Naive thymus-derived CD4-positive, alpha-beta T cell (primary cell): ENCODE results near the gene LDLRAD4. TPM values are rescaled to one million over a fixed set of nuclear protein-coding genes. Genes with fewer than 3 reads are reported as not detected.

ENCODE experiments used
- ATAC-seq: fragments of 150-1000 bp; cut with Tn5 transposase; 2 replicates; pipeline ENCODE4 v1.10.0; 2021; ENCODE audit warnings: mild to moderate bottlenecking, moderate library complexity
- CTCF ChIA-PET: fragments of 350-600 bp; sonication (Branson Sonifier 250); formaldehyde crosslinking; loops from one replicate; lab custom pipeline; 2021; ENCODE audit warnings: antibody characterized with exemption; lab: Charles Lee
- POLR2A ChIA-PET: fragments of 350-600 bp; sonication (Branson Sonifier 250); formaldehyde crosslinking; loops from one replicate; lab custom pipeline; 2021; ENCODE audit warnings: antibody characterized with exemption, inconsistent platforms; lab: Charles Lee
- DNase-seq, 9 donors: peaks; one replicate each; pipeline versions ENCODE4 v3.0.0 to v3.0.0-alpha.2; 2020 to 2022; ENCODE audit warnings: mixed read lengths in 1 of 9
- H3K27ac ChIP-seq: one replicate; pipeline ENCODE4 v1.7.0; 2013; ENCODE audit warnings: mild to moderate bottlenecking, low read depth, low read length, moderate library complexity
- H3K27me3 ChIP-seq, 2 donors: one replicate each; pipeline ENCODE4 v1.7.0; 2013; ENCODE audit warnings: low read length in 2 of 2, mild to moderate bottlenecking in 2 of 2, moderate library complexity in 2 of 2; ENCODE audit not compliant: control insufficient read depth in 2 of 2, insufficient read depth in 2 of 2
- H3K36me3 ChIP-seq, 3 experiments: 1 replicate in 2 of 3; 2 replicates in 1 of 3; pipeline ENCODE4 v1.7.0; 2013; ENCODE audit warnings: low read length in 3 of 3, mild to moderate bottlenecking in 3 of 3, moderate library complexity in 1 of 3; ENCODE audit not compliant: insufficient read depth in 3 of 3, control insufficient read depth in 2 of 3
- H3K4me1 ChIP-seq, 2 donors: one replicate each; pipeline ENCODE4 v1.7.0; 2013; ENCODE audit warnings: low read length in 2 of 2, mild to moderate bottlenecking in 2 of 2, moderate library complexity in 1 of 2; ENCODE audit not compliant: control insufficient read depth in 2 of 2, insufficient read depth in 2 of 2
- H3K4me3 ChIP-seq: 2 replicates; pipeline ENCODE4 v1.7.0; 2013; ENCODE audit warnings: mild to moderate bottlenecking, low read length
- H3K9me3 ChIP-seq, 3 experiments: 1 replicate in 2 of 3; 2 replicates in 1 of 3; pipeline ENCODE4 v1.7.0; 2013; ENCODE audit warnings: low read length in 3 of 3; ENCODE audit not compliant: control insufficient read depth in 2 of 3
- H3K27ac Mint-ChIP-seq, 9 donors: one replicate each; pipeline ENCODE4 v1.8.0; 2020 to 2022; ENCODE audit warnings: mixed read lengths in 9 of 9, mild to moderate bottlenecking in 8 of 9, moderate library complexity in 5 of 9, inconsistent platforms in 2 of 9
- H3K27me3 Mint-ChIP-seq, 5 donors: one replicate each; pipeline ENCODE4 v1.8.0; 2021 to 2022; ENCODE audit warnings: mixed read lengths in 5 of 5, mild to moderate bottlenecking in 1 of 5
- H3K36me3 Mint-ChIP-seq, 5 donors: one replicate each; pipeline ENCODE4 v1.8.0; 2020 to 2022; ENCODE audit warnings: mixed read lengths in 5 of 5, mild to moderate bottlenecking in 3 of 5, inconsistent platforms in 1 of 5
- H3K4me1 Mint-ChIP-seq, 7 donors: one replicate each; pipeline ENCODE4 v1.8.0; 2020 to 2022; ENCODE audit warnings: mixed read lengths in 7 of 7, mild to moderate bottlenecking in 3 of 7, inconsistent platforms in 1 of 7
- H3K4me3 Mint-ChIP-seq, 10 donors: one replicate each; pipeline ENCODE4 v1.8.0; 2020 to 2022; ENCODE audit warnings: mild to moderate bottlenecking in 10 of 10, mixed read lengths in 10 of 10, moderate library complexity in 6 of 10, inconsistent platforms in 2 of 10
- H3K9me3 Mint-ChIP-seq, 11 donors: one replicate each; pipeline ENCODE4 v1.8.0; 2020 to 2022; ENCODE audit warnings: mixed read lengths in 11 of 11, mild to moderate bottlenecking in 4 of 11, inconsistent platforms in 1 of 11, moderate library complexity in 1 of 11
- intact Hi-C, 2 donors: fragments of 100-400 bp; cut with micrococcal nuclease; formaldehyde crosslinking; loops; one replicate each; pipeline ENCODE4 v1.15.1; 2023
- polyA plus RNA-seq, 2 donors: library from polyadenylated mRNA; unstranded; fragments of 300-500 nt; fragmentation: Illumina TruSeq; gene quantifications; one replicate each; pipeline ENCODE4 v1.2.3, GENCODE V29; 2021
- total RNA-seq, 6 experiments: library from RNA in 5 of 6; stranded (reverse) in 5 of 6; gene quantifications; 1 replicate in 5 of 6; 2 replicates in 1 of 6; pipeline ENCODE4 v1.2.3 and lab custom pipeline; 2021 to 2026

LDLRAD4 gene
- total and polyA plus RNA-seq, 7 experiments from 2014 or later = 13.0 to 84.3 (median 53.7) TPM

DNA sequence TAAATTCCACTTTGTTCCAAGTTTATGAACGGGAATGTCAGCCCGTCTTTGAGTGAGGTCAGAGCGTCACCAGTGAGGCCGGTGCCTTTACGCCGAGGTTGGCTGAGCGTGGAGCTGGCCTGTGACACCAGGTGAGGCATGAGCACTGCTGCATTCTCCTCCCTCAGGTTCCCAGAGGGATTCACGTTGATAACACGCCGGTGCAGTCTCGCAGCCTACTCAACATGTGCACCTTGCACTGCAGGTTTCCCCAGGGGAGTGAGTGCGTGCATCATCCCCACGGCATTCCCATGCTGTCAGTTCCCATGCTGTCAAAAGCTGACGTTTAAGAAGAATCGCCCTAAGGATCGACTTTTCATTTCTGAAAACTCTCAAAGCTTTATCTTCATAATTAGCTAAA is 213.3 kb downstream of the LDLRAD4 start:
- no peaks in the 10 kb centered on the region for H3K27me3 ChIP-seq
- Mint-ChIP-seq H3K27me3 (no peaks in the 10 kb centered on the region), H3K4me3 (no peak overlapping the region), H3K9me3 (no peaks in the 10 kb centered on the region), H3K36me3 (peaks cover 0 to 11% (median 0%) of the 10 kb centered on the region in 5 donors), H3K27ac (no peak overlapping the region), H3K4me1 (peaks cover 19 to 36% (median 30%) of the 10 kb centered on the region in 7 donors)
- H3K36me3 ChIP-seq = no peaks in the 10 kb centered on the region
- no peak overlapping the region for H3K4me3 ChIP-seq
- no peak for ATAC-seq
- H3K27ac ChIP-seq = no peak overlapping the region
- H3K9me3 ChIP-seq = no peaks in the 10 kb centered on the region
- ChIA-PET POLR2A (no interaction called here), CTCF (no interaction called here)
- no peak for DNase-seq
- intact Hi-C loops = loop anchor here in 1 of 2 donors (10.0 kb wide), 1 partner anchor 293 kb away; the partner anchor contains the start of genes FAM210A and RNMT
- peaks cover 0 to 13% of the 10 kb centered on the region in 2 donors for H3K4me1 ChIP-seq

DNA sequence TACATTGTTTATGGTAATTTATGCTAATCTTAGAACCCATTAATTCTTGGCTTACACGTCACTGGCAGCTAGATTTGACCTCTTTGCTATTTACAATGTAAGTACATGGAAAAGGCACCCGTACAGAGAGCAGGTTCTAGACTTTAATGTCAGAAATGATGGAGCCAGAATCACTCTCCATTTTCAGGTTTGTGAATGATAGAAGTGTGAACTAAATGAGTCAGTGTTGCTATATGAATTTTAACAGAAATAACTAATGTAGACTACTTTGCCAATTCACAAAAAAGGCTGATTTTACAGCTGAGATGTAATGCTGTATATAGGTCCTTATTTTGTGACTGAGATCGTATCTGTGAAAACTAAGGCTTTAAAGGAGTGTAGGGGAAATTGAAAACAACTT is 214.6 kb downstream of the LDLRAD4 start:
- no peaks in the 10 kb centered on the region for H3K9me3 Mint-ChIP-seq
- intact Hi-C loops = loop anchor here in 1 of 2 donors (10.0 kb wide), 1 partner anchor 292 kb away; the partner anchor contains the start of genes FAM210A and RNMT
- no peak overlapping the region for H3K4me3 Mint-ChIP-seq
- Histone ChIP-seq H3K4me3 (no peak overlapping the region), H3K27me3 (no peaks in the 10 kb centered on the region), H3K9me3 (no peaks in the 10 kb centered on the region), H3K36me3 (no peaks in the 10 kb centered on the region), H3K4me1 (peaks cover 7 to 26% of the 10 kb centered on the region in 2 donors), H3K27ac (no peak overlapping the region)
- no peaks in the 10 kb centered on the region for H3K27me3 Mint-ChIP-seq
- POLR2A ChIA-PET = no interaction called here
- CTCF ChIA-PET = no interaction called here
- no peak for DNase-seq
- ATAC-seq = no peak
- peaks cover 24 to 45% (median 39%) of the 10 kb centered on the region in 7 donors for H3K4me1 Mint-ChIP-seq
- peaks cover 0 to 11% (median 0%) of the 10 kb centered on the region in 5 donors for H3K36me3 Mint-ChIP-seq
- H3K27ac Mint-ChIP-seq = peak overlapping the region in 3 of 9 donors; percentile 10 to 49 (median 20)

DNA sequence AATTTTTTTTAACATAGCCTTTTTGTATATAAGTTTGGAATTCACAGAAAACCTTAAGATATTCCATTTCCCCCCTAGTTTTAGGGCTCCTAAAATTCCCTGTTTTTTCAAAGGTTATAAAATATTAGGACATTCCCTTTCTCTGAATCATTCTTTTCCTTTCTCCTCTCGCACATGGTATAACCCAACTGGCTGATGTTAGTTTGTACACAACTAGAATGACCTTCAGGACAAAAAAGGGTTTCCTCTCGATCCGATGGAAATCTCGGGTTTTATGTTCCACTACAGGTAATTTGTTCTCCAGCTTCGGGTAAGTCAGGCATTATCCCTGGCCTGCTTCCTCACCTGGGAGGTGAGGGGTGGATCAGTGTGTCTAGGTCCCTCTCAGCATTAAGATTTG is 215.1 kb downstream of the LDLRAD4 start:
- H3K36me3 ChIP-seq = no peaks in the 10 kb centered on the region
- H3K4me3 ChIP-seq = no peak overlapping the region
- ATAC-seq (no peak), DNase-seq (no peak)
- peak overlapping the region in 2 of 9 donors; percentile 12 to 51 for H3K27ac Mint-ChIP-seq
- H3K27ac ChIP-seq = no peak overlapping the region
- H3K9me3 Mint-ChIP-seq = no peaks in the 10 kb centered on the region
- no peaks in the 10 kb centered on the region for H3K27me3 Mint-ChIP-seq
- no peaks in the 10 kb centered on the region for H3K9me3 ChIP-seq
- H3K4me1 Mint-ChIP-seq = peaks cover 26 to 45% (median 41%) of the 10 kb centered on the region in 7 donors
- ChIA-PET POLR2A (interaction anchor here (0.7 kb wide), 1 partner anchor 50 kb away, joined by 3 read pairs; no protein-coding TSS in a partner anchor), CTCF (no interaction called here)
- intact Hi-C loops = loop anchor here in 1 of 2 donors (10.0 kb wide), 1 partner anchor 291 kb away; the partner anchor contains the start of genes FAM210A and RNMT
- peaks cover 12 to 31% of the 10 kb centered on the region in 2 donors for H3K4me1 ChIP-seq
- no peak overlapping the region for H3K4me3 Mint-ChIP-seq
- H3K27me3 ChIP-seq = no peaks in the 10 kb centered on the region
- peaks cover 0 to 10% (median 0%) of the 10 kb centered on the region in 5 donors for H3K36me3 Mint-ChIP-seq

DNA sequence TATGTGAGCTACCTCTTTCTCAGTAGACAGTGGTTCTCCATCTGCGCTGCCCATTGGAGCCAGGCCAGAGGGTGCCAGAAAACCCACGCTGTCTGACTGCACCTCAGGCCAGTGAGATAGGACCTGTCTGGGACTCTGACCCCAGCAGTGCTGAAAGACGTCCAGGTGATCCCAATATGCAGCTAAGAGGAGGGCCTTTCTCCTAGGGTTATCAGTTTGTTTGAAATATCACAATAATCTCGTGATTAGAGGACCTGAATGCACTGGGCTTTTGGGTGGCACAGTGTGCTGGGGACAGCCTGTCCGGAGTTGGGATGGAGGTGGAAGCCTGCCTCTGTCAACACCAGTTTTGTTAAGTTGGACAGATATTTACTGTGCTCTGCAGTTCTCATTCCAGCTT is 216.3 kb downstream of the LDLRAD4 start:
- POLR2A ChIA-PET = no interaction called here
- intact Hi-C loops = loop anchor here (5.0 to 10.0 kb wide), 4 partner anchors 102 to 488 kb away; partner anchors contain the start of genes FAM210A (in 1 of the 2), RNMT (in 1 of the 2) and SEH1L (in 1 of the 2)
- peaks cover 12 to 43% of the 10 kb centered on the region in 2 donors for H3K4me1 ChIP-seq
- H3K4me3 Mint-ChIP-seq = no peak overlapping the region
- H3K27ac ChIP-seq = no peak overlapping the region
- H3K27me3 ChIP-seq = no peaks in the 10 kb centered on the region
- H3K9me3 ChIP-seq = no peaks in the 10 kb centered on the region
- H3K27ac Mint-ChIP-seq = peak overlapping the region in 2 of 9 donors; percentile 36 to 95
- DNase-seq (no peak), ATAC-seq (no peak)
- H3K4me1 Mint-ChIP-seq = peaks cover 31 to 56% (median 50%) of the 10 kb centered on the region in 7 donors
- CTCF ChIA-PET = interaction anchor here (0.8 kb wide), 1 partner anchor 133 kb away, joined by 3 read pairs; no protein-coding TSS in a partner anchor
- no peaks in the 10 kb centered on the region for H3K27me3 Mint-ChIP-seq
- H3K9me3 Mint-ChIP-seq = no peaks in the 10 kb centered on the region
- H3K36me3 ChIP-seq = no peaks in the 10 kb centered on the region
- H3K4me3 ChIP-seq = no peak overlapping the region
- peaks cover 0 to 7% (median 0%) of the 10 kb centered on the region in 5 donors for H3K36me3 Mint-ChIP-seq

DNA sequence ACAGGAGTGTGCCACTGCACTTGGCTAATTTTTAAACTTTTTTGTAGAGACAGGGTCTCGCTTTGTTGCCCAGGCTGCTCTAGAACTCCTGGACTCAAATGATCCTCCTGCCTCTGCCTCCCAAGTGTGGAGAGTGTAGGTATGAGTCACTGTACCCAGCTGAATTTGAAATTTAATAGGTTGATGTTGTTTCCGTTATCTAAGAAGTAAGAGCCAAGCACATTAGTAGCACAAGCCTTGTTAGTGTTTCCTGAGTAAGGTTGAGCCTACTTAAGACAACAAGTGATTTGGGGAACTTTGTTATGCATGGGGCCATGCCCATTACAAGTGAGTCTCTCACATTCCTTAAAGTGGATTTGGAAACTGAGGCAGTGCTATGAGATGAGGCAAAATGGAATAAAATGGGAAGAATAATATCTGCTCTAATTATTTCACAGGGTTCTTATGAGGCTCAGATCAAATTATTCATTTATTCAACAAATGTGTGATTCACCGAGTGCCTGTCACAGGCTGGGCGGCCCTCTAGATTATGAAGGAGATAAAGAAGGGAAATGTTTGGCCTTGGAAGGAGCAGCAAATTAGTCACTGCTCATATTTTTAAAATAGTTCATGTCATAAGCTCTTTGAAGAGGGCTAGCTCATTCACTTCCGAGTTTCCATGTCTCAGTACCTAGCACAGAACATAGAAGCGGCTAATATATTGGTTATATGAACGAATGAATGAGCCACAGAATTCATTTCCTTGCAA is 217.2 kb downstream of the LDLRAD4 start:
- Mint-ChIP-seq H3K27ac (peak overlapping the region in 8 of 9 donors; percentile 6 to 95 (median 92)), H3K36me3 (peaks cover 0 to 7% (median 0%) of the 10 kb centered on the region in 5 donors), H3K4me3 (peak overlapping the region in 8 of 10 donors; percentile 12 to 91 (median 31)), H3K4me1 (peaks cover 31 to 65% (median 57%) of the 10 kb centered on the region in 7 donors), H3K27me3 (no peaks in the 10 kb centered on the region), H3K9me3 (no peaks in the 10 kb centered on the region)
- intact Hi-C loops = loop anchor here (5.0 to 10.0 kb wide), 4 partner anchors 102 to 488 kb away; partner anchors contain the start of genes FAM210A (in 1 of the 2), RNMT (in 1 of the 2) and SEH1L (in 1 of the 2)
- H3K27me3 ChIP-seq = no peaks in the 10 kb centered on the region
- no peaks in the 10 kb centered on the region for H3K9me3 ChIP-seq
- no peaks in the 10 kb centered on the region for H3K36me3 ChIP-seq
- POLR2A ChIA-PET = interaction anchor here (1.0 kb wide), 1 partner anchor 210 kb away, joined by 3 read pairs; no protein-coding TSS in a partner anchor
- DNase-seq = no peak
- ATAC-seq = no peak
- H3K4me3 ChIP-seq = no peak overlapping the region
- no peak overlapping the region for H3K27ac ChIP-seq
- CTCF ChIA-PET = no interaction called here
- H3K4me1 ChIP-seq = peaks cover 12 to 43% of the 10 kb centered on the region in 2 donors

DNA sequence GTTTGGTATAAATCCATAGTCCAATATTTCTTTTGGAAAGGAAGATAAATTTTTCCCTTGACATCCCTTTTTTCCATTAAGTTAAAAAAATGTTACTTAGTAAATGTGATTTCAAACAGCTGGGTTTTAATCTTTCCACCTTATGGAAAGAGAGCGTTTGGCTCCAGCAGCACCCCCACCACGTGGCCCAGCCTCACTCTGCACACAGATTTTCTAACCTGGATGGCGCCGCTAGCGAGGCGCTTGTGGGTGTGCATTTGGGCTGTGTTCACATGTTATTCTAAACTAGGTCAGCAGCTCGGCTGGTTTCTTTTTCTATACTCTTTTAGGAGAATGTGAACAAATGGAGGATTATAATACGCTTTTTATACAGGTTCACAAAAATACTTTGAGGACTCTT is 218.0 kb downstream of the LDLRAD4 start:
- Histone ChIP-seq H3K27me3 (no peaks in the 10 kb centered on the region), H3K36me3 (no peaks in the 10 kb centered on the region), H3K4me1 (peaks cover 12 to 43% of the 10 kb centered on the region in 2 donors), H3K9me3 (no peaks in the 10 kb centered on the region), H3K27ac (peak overlapping the region; percentile 60), H3K4me3 (peak overlapping the region; percentile 43)
- intact Hi-C loops = loop anchor here (5.0 to 10.0 kb wide), 4 partner anchors 101 to 489 kb away; partner anchors contain the start of genes FAM210A (in 1 of the 2), RNMT (in 1 of the 2) and SEH1L (in 1 of the 2)
- H3K27me3 Mint-ChIP-seq = no peaks in the 10 kb centered on the region
- CTCF ChIA-PET = no interaction called here
- DNase-seq (peak in 7 of 9 donors; percentile 23 to 53 (median 49)), ATAC-seq (peak; percentile 51)
- H3K4me3 Mint-ChIP-seq = peak overlapping the region; percentile 48 to 91 (median 81)
- H3K36me3 Mint-ChIP-seq = peaks cover 0 to 4% (median 0%) of the 10 kb centered on the region in 5 donors
- H3K4me1 Mint-ChIP-seq = peaks cover 31 to 67% (median 63%) of the 10 kb centered on the region in 7 donors
- POLR2A ChIA-PET = interaction anchor here (0.6 to 1.0 kb wide), 2 partner anchors 28 to 211 kb away, joined by 3 read pairs; no protein-coding TSS in a partner anchor
- no peaks in the 10 kb centered on the region for H3K9me3 Mint-ChIP-seq
- peak overlapping the region; percentile 87 to 95 (median 93) for H3K27ac Mint-ChIP-seq
